Measurements from ENCODE around the gene TST. TPM values are rescaled to one million over a fixed set of nuclear protein-coding genes. Genes with fewer than 3 reads are reported as not detected.

Gene TST
- polyA plus RNA-seq, 3 donors: 17.3 to 41.7 (median 34.5) TPM

- Mint-ChIP-seq H3K27me3 (ENCODE audit: low read depth in 3 of 3) (peaks cover 4 to 9% (median 8%) of the 10 kb centered on the region in 3 donors), H3K4me1 (no peaks in the 10 kb centered on the region), H3K27ac (no peak overlapping the region), H3K4me3 (no peak overlapping the region), H3K36me3 (peaks cover 14 to 28% of the 10 kb centered on the region in 2 donors), H3K9me3 (peaks cover 0 to 3% (median 0%) of the 10 kb centered on the region in 7 donors)
- no peak overlapping the region for H2AFZ ChIP-seq (ENCODE audit: insufficient read depth, low read depth, low read length, poor library complexity, severe bottlenecking)
- DNase-seq: no peak
- H3K27me3 ChIP-seq (ENCODE audit: control insufficient read depth in 2 of 2, insufficient read depth in 2 of 2, low read length in 2 of 2): no peaks in the 10 kb centered on the region
- no peak for TF ChIP-seq CTCF (IDR thresholded peaks at IDR 0.05)
- no peaks in the 10 kb centered on the region for H3K79me2 ChIP-seq (ENCODE audit: insufficient read depth, low read length)
- WGBS (ENCODE audit: insufficient coverage): 58% methylated on average over 4 of the region's 7 CpGs
- intact Hi-C loops (cut with micrococcal nuclease): no loop called here
- H3K4me3 ChIP-seq (replicated peaks in 1 of 3; ENCODE audit: low read depth in 2 of 3, low read length in 3 of 3): no peak overlapping the region
- H3K36me3 ChIP-seq (replicated peaks in 1 of 2; ENCODE audit: control insufficient read depth in 1 of 2, insufficient read depth in 2 of 2, low read length in 2 of 2): peaks cover 14 to 27% of the 10 kb centered on the region in 2 donors
- H3K4me1 ChIP-seq (ENCODE audit: control insufficient read depth in 1 of 2, insufficient read depth in 2 of 2, low read length in 2 of 2): no peaks in the 10 kb centered on the region
- no peaks in the 10 kb centered on the region for H4K20me1 ChIP-seq (ENCODE audit: insufficient read depth, low read length)
- no peak overlapping the region for H3K9ac ChIP-seq (ENCODE audit: insufficient read depth, low read length, poor library complexity, severe bottlenecking)
- H3K4me2 ChIP-seq (replicated peaks; ENCODE audit: extremely low read depth, low read length, poor library complexity, severe bottlenecking): no peak overlapping the region
- no peaks in the 10 kb centered on the region for H3K9me3 ChIP-seq (replicated peaks in 1 of 2; ENCODE audit: control insufficient read depth in 1 of 2, insufficient read depth in 1 of 2, low read length in 2 of 2)
- H3K27ac ChIP-seq (ENCODE audit: low read depth in 1 of 2, low read length in 2 of 2): no peak overlapping the region
Observed at GRCh38 chr22:37062376-37062675, 43.1 kb upstream of the TST start.

GRCh38 chr22:37061611-37062375, 42.5 kb upstream of the TST start:
- H3K79me2 ChIP-seq (ENCODE audit: insufficient read depth, low read length): no peaks in the 10 kb centered on the region
- peaks cover 19 to 33% of the 10 kb centered on the region in 2 donors for H3K36me3 ChIP-seq (replicated peaks in 1 of 2; ENCODE audit: control insufficient read depth in 1 of 2, insufficient read depth in 2 of 2, low read length in 2 of 2)
- intact Hi-C loops (cut with micrococcal nuclease): no loop called here
- H2AFZ ChIP-seq (ENCODE audit: insufficient read depth, low read depth, low read length, poor library complexity, severe bottlenecking): no peak overlapping the region
- Mint-ChIP-seq H3K27me3 (ENCODE audit: low read depth in 3 of 3) (peaks cover 3 to 6% (median 3%) of the 10 kb centered on the region in 3 donors), H3K27ac (no peak overlapping the region), H3K4me1 (no peaks in the 10 kb centered on the region), H3K36me3 (peaks cover 19 to 33% of the 10 kb centered on the region in 2 donors), H3K4me3 (no peak overlapping the region), H3K9me3 (no peaks in the 10 kb centered on the region)
- TF ChIP-seq CTCF (IDR thresholded peaks at IDR 0.05): no peak
- DNase-seq: no peak
- H3K9ac ChIP-seq (ENCODE audit: insufficient read depth, low read length, poor library complexity, severe bottlenecking): no peak overlapping the region
- no peak overlapping the region for H3K4me3 ChIP-seq (replicated peaks in 1 of 3; ENCODE audit: low read depth in 2 of 3, low read length in 3 of 3)
- no peak overlapping the region for H3K27ac ChIP-seq (ENCODE audit: low read depth in 1 of 2, low read length in 2 of 2)
- H3K4me1 ChIP-seq (ENCODE audit: control insufficient read depth in 1 of 2, insufficient read depth in 2 of 2, low read length in 2 of 2): no peaks in the 10 kb centered on the region
- no CpG with 5 or more reads among the region's 10 CpGs for WGBS (ENCODE audit: insufficient coverage)
- no peaks in the 10 kb centered on the region for H3K9me3 ChIP-seq (replicated peaks in 1 of 2; ENCODE audit: control insufficient read depth in 1 of 2, insufficient read depth in 1 of 2, low read length in 2 of 2)
- H4K20me1 ChIP-seq (ENCODE audit: insufficient read depth, low read length): no peaks in the 10 kb centered on the region
- H3K27me3 ChIP-seq (ENCODE audit: control insufficient read depth in 2 of 2, insufficient read depth in 2 of 2, low read length in 2 of 2): no peaks in the 10 kb centered on the region
- no peak overlapping the region for H3K4me2 ChIP-seq (replicated peaks; ENCODE audit: extremely low read depth, low read length, poor library complexity, severe bottlenecking)

Measured in CD14-positive monocyte (primary cell).